Ectodermal cell (in vitro differentiated cells): ENCODE data around the gene SHROOM3.

Experiments used
- H3K27ac ChIP-seq: 2 replicates; pipeline ENCODE4 v1.7.0; 2013; ENCODE audit warnings: mild to moderate bottlenecking, low read depth, low read length; ENCODE audit not compliant: insufficient read depth, poor library complexity, severe bottlenecking
- H3K27me3 ChIP-seq: 2 replicates; pipeline ENCODE4 v1.7.0; 2013; ENCODE audit warnings: mild to moderate bottlenecking, low read length; ENCODE audit not compliant: insufficient read depth, control insufficient read depth, poor library complexity, severe bottlenecking
- H3K36me3 ChIP-seq: one replicate; pipeline ENCODE4 v1.7.0; 2013; ENCODE audit warnings: low read length; ENCODE audit not compliant: control insufficient read depth, insufficient read depth
- H3K4me1 ChIP-seq: one replicate; pipeline ENCODE4 v1.7.0; 2013; ENCODE audit warnings: low read length; ENCODE audit not compliant: control insufficient read depth, insufficient read depth
- H3K4me3 ChIP-seq: 2 replicates; pipeline ENCODE4 v1.7.0; 2013; ENCODE audit warnings: low read depth, low read length, control low read depth; ENCODE audit not compliant: insufficient read depth
- H3K9me3 ChIP-seq: 2 replicates; pipeline ENCODE4 v1.7.0; 2013; ENCODE audit warnings: mild to moderate bottlenecking, low read length, moderate library complexity; ENCODE audit not compliant: control insufficient read depth
- WGBS, 2 experiments: methylation state at CpG; one replicate each; pipeline ENCODE4 v1.1.7; 2013; ENCODE audit warnings: missing lambda C conversion rate in 2 of 2; 5-methylcytosine and 5-hydroxymethylcytosine counted together

Gene SHROOM3

GRCh38 chr4:76588274-76588673 is 153.2 kb downstream of the SHROOM3 start:
- H3K27ac ChIP-seq = peak overlapping the region; percentile 68
- H3K27me3 ChIP-seq = no peaks in the 10 kb centered on the region
- peaks cover 54% of the 10 kb centered on the region for H3K4me1 ChIP-seq

GRCh38 chr4:76589402-76589801 is 154.4 kb downstream of the SHROOM3 start:
- Histone ChIP-seq H3K4me1 (peaks cover 54% of the 10 kb centered on the region), H3K27me3 (no peaks in the 10 kb centered on the region), H3K36me3 (peaks cover under 1% of the 10 kb centered on the region), H3K4me3 (no peak overlapping the region), H3K27ac (peak overlapping the region; percentile 99), H3K9me3 (no peaks in the 10 kb centered on the region)
- 46 to 73% methylated on average over 1 of the region's 1 CpG for WGBS, 2 experiments

More at GRCh38 chr4:76588274-76588673, 153.2 kb downstream of the SHROOM3 start:
- WGBS, 2 experiments = 5 to 19% methylated on average over 2 of the region's 2 CpGs
- Histone ChIP-seq H3K4me3 (no peak overlapping the region), H3K9me3 (no peaks in the 10 kb centered on the region), H3K36me3 (no peaks in the 10 kb centered on the region)

- peak overlapping the region; percentile 99 for H3K27ac ChIP-seq
- peaks cover 5% of the 10 kb centered on the region for H3K36me3 ChIP-seq
- WGBS, 2 experiments = 15 to 22% methylated on average over 9 to 10 of the region's 10 CpGs
- H3K4me1 ChIP-seq = peaks cover 48% of the 10 kb centered on the region
- H3K9me3 ChIP-seq = no peaks in the 10 kb centered on the region
- no peaks in the 10 kb centered on the region for H3K27me3 ChIP-seq
- no peak overlapping the region for H3K4me3 ChIP-seq
Observed at GRCh38 chr4:76589872-76590797, 155.1 kb downstream of the SHROOM3 start.

GRCh38 chr4:76590798-76591281 is 155.8 kb downstream of the SHROOM3 start:
- no peak overlapping the region for H3K4me3 ChIP-seq
- peaks cover 41% of the 10 kb centered on the region for H3K4me1 ChIP-seq
- WGBS, 2 experiments = 48 to 75% methylated on average over 4 to 6 of the region's 6 CpGs
- H3K27me3 ChIP-seq = no peaks in the 10 kb centered on the region
- H3K36me3 ChIP-seq = peaks cover 5% of the 10 kb centered on the region
- H3K9me3 ChIP-seq = no peaks in the 10 kb centered on the region
- peak overlapping the region; percentile 99 for H3K27ac ChIP-seq

- Histone ChIP-seq H3K4me1 (peaks cover 32% of the 10 kb centered on the region), H3K4me3 (no peak overlapping the region), H3K9me3 (no peaks in the 10 kb centered on the region), H3K27me3 (no peaks in the 10 kb centered on the region), H3K36me3 (peaks cover 5% of the 10 kb centered on the region), H3K27ac (no peak overlapping the region)
- 95% methylated on average over 3 of the region's 3 CpGs for WGBS, 2 experiments
Observed at GRCh38 chr4:76591992-76592391, 157.0 kb downstream of the SHROOM3 start.

GRCh38 chr4:76592460-76592859 is 157.4 kb downstream of the SHROOM3 start:
- H3K27me3 ChIP-seq = no peaks in the 10 kb centered on the region
- 95% methylated on average over 6 of the region's 6 CpGs for WGBS, 2 experiments
- no peak overlapping the region for H3K27ac ChIP-seq
- no peak overlapping the region for H3K4me3 ChIP-seq
- H3K9me3 ChIP-seq = no peaks in the 10 kb centered on the region
- H3K36me3 ChIP-seq = peaks cover 5% of the 10 kb centered on the region
- H3K4me1 ChIP-seq = peaks cover 27% of the 10 kb centered on the region

GRCh38 chr4:76594173-76594572 is 159.1 kb downstream of the SHROOM3 start:
- WGBS, 2 experiments = 96 to 100% methylated on average over 1 to 2 of the region's 2 CpGs
- Histone ChIP-seq H3K27me3 (no peaks in the 10 kb centered on the region), H3K27ac (no peak overlapping the region), H3K9me3 (no peaks in the 10 kb centered on the region), H3K4me3 (no peak overlapping the region), H3K4me1 (peaks cover 21% of the 10 kb centered on the region), H3K36me3 (peaks cover 5% of the 10 kb centered on the region)

GRCh38 chr4:76595435-76595834 is 160.4 kb downstream of the SHROOM3 start:
- Histone ChIP-seq H3K36me3 (peaks cover 5% of the 10 kb centered on the region), H3K4me1 (peaks cover 12% of the 10 kb centered on the region), H3K9me3 (no peaks in the 10 kb centered on the region), H3K27ac (no peak overlapping the region), H3K27me3 (no peaks in the 10 kb centered on the region), H3K4me3 (no peak overlapping the region)
- WGBS, 2 experiments = 100% methylated on average over 1 of the region's 1 CpG; no CpG with 5 or more reads in 1 of the 2 experiments

- Histone ChIP-seq H3K36me3 (peaks cover 5% of the 10 kb centered on the region), H3K4me1 (peaks cover 5% of the 10 kb centered on the region), H3K27me3 (no peaks in the 10 kb centered on the region), H3K4me3 (no peak overlapping the region), H3K9me3 (no peaks in the 10 kb centered on the region), H3K27ac (no peak overlapping the region)
- 91 to 99% methylated on average over 5 of the region's 5 CpGs for WGBS, 2 experiments
Observed at GRCh38 chr4:76596713-76597112, 161.7 kb downstream of the SHROOM3 start.

- Histone ChIP-seq H3K4me1 (peaks cover 5% of the 10 kb centered on the region), H3K4me3 (no peak overlapping the region), H3K27ac (no peak overlapping the region), H3K9me3 (no peaks in the 10 kb centered on the region), H3K36me3 (peaks cover 5% of the 10 kb centered on the region), H3K27me3 (no peaks in the 10 kb centered on the region)
- 92% methylated on average over 5 of the region's 5 CpGs for WGBS, 2 experiments
Observed at GRCh38 chr4:76597423-76597979, 162.5 kb downstream of the SHROOM3 start.
